GM21825 (cell line): ENCODE data around the gene PCGF2.

Source experiments
- ATAC-seq: cut with Tn5 transposase; IDR thresholded peaks from one replicate; pipeline ENCODE4 v1.9.1; 2021; ENCODE audit warnings: mild to moderate bottlenecking, moderate library complexity; ENCODE audit not compliant: unreplicated experiment

The PCGF2 gene

DNA sequence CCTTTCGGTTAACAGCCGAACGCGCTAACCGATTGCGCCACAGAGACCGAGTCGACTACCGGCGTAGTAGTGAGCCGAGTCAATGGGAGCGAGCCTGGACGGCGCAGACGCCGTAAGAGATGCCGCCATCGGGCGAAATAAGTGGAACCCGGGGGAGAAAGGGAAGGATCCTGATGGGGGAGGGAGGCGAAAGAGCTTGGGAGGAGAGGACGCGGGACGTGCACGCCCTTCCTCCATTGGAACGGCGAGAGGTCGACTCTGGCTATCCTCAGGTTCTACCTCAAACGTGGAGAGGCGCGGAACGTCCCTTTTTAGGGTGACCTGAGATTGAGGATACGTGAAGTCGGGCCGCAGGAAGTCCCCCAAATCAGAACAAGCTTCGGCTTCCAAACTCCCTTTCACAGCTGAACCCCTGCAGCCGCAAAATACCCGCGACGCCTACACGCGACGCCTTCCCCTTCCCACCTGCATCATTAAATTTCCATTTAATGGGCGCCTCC lies 3.7 kb upstream of the PCGF2 start:
- peak; percentile 30 for ATAC-seq

- no peak for ATAC-seq
Observed at GRCh38 chr17:38751144-38751807, 3.1 kb upstream of the PCGF2 start.

GRCh38 chr17:38750312-38751121 lies 2.4 kb upstream of the PCGF2 start:
- no peak for ATAC-seq

GRCh38 chr17:38750044-38750311 lies 1.8 kb upstream of the PCGF2 start:
- no peak for ATAC-seq

- no peak for ATAC-seq
Observed at GRCh38 chr17:38749223-38750043, 1.3 kb upstream of the PCGF2 start.

- no peak for ATAC-seq
Observed at GRCh38 chr17:38748892-38749222, 721 bp upstream of the PCGF2 start.

- ATAC-seq = no peak
Observed at GRCh38 chr17:38747463-38748148, 530 bp downstream of the PCGF2 start.

DNA sequence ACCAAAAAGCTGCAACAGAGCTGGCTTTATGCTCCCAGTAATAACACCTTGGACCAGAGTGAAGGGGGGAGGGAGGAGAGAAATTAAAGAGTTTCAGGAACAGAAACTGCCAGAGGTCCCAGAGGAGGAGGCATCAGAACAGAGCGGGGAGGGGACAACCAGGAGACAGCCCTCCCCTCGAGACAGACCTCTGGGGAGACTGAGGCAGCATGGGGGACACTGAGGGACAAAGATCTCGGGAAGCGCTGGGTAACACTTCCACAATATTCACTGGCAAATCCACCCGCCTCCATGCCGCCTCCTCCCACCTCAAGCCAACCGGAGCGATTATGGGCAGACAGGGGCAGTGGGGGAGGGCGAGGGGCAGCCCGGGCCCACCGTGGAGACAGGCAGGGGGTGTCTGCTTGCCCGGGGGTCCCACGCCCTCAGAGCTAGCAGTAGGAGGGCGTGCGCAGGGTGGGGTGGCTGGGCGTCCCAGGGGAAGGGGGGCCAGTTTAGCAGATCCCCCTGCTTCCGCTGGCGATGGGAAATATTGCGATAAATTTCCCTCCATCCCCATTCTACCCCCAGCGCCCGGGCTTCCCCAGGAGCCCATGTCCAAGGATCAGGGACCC lies 1.2 kb downstream of the PCGF2 start:
- no peak for ATAC-seq

- ATAC-seq = no peak
Observed at GRCh38 chr17:38746004-38746848, 1.9 kb downstream of the PCGF2 start.

DNA sequence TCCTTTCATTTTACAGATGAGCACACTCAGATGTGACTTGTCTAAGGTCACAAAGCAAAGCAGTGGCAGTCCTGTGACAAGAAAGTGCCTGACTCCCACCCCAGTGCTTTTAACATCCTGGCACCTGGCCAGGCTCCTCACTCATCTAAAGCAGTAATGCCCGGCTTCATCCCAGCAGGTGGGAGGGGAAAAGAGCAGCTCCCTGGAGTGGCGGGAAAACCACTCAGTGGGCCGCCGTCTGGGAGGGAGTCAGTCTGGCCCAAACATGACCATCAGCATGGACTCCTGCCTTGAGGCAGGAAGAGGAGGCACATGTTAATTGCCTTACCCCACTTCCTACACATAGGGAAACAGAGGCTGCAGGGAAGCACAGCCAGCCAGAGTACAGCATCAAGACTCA lies 2.6 kb downstream of the PCGF2 start:
- no peak for ATAC-seq

GRCh38 chr17:38743556-38744171 lies 4.5 kb downstream of the PCGF2 start:
- ATAC-seq = no peak

DNA sequence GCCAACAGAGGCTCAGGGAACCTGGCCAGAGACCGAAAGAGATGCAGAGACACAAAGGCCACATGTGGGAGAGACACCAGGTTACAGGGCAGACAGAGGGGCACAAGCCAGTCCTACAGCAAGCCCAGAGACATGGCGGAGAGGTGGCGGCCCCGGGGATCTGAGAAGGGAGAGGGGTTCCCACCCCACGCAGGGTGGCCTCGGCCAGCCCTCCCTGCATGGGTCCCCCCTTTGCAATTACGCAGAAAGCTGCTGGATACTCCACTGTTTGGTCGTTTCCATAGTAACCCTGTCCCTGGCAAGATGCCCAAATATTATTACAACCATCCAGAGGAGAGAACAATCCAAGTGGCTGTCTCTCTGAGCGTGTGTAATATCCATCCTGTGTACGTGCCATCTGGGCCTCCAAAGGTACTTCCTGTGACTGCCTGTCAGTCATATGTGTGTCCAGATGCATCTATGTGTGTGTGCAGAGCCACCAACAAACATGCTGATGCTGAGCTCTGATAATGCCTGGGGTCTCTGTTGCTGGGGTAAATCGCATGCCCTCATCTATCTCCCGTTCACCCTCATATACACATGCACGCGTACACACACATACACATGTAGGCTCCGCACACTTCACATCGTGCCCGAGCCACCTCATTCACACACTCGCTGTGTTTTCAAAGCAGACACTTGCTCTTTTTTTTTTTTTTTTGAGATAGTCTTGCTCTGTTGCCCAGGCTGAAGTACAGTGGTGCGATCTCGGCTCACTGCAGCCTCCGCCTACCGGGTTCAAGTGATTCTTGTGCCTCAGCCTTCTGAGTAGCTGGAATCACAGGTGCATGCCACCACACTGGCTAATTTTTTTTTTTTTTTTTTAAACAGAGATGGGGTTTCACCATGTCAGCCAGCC lies 5.5 kb downstream of the PCGF2 start:
- ATAC-seq = no peak

GRCh38 chr17:38741921-38742410 lies 6.2 kb downstream of the PCGF2 start:
- ATAC-seq = no peak

DNA sequence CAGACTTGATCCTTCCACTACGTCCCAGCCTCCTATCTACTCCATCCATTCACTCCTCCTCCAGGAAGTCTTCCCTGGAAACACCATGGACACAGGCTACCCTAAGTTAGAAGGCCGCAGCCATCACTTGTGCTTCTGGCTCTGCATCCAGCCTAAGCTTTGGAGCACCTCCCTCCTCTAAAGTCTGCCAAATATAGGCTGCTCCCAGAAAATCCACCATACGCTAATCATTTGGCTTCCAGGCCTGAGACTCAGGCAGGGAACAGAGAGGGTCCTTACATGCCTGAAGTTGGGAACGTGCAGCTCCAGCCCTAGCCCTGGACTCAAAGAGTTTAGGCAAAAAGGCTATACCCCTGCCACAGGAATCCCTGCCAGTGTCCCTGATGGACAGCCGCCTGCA lies 6.7 kb downstream of the PCGF2 start:
- no peak for ATAC-seq

DNA sequence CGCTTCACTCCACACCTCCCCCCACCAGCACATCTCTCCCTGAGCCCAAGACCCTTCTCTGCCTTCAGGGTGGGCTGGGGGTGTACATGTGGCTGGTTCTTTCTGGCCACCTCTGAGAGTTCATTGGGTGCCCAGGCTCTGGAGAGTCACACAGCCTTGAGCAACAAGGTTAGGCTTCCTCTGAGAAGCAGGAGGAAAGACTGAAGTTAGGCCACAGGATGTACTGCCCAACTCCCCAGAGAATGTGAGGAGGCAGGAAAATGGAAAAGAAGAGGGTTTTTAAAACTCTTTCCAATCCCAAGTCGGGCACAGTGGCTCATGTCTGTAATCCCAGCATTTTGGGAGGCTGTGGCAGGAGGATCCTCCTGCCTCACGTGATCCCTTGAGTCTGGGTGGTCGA lies 7.3 kb downstream of the PCGF2 start:
- no peak for ATAC-seq

GRCh38 chr17:38740044-38740443 lies 8.1 kb downstream of the PCGF2 start:
- ATAC-seq = no peak

GRCh38 chr17:38739305-38739704 lies 8.8 kb downstream of the PCGF2 start:
- ATAC-seq = no peak

GRCh38 chr17:38738686-38739085 lies 9.4 kb downstream of the PCGF2 start:
- no peak for ATAC-seq
